Body of pancreas (tissue), 4 donors: ENCODE data around the gene NEURL1. TPM values are rescaled to one million over a fixed set of nuclear protein-coding genes. Genes with fewer than 3 reads are reported as not detected.

ENCODE experiments used
- ATAC-seq: fragments of 150-250 bp; one replicate; pipeline ENCODE4 v1.9.1; 2016
- DNase-seq, 4 donors: peaks; one replicate each; pipeline ENCODE4 v3.0.0-alpha.2; 2019
- H3K27ac ChIP-seq, 4 donors: fragments of 200-600 bp; sonication (generic); 1 replicate in 3 of 4; 2 replicates in 1 of 4; pipeline versions ENCODE4 v1.5.1 to v1.6.1; 2016 to 2019; ENCODE audit warnings: mild to moderate bottlenecking in 1 of 4, mixed read lengths in 1 of 4, moderate library complexity in 1 of 4
- H3K27me3 ChIP-seq, 2 donors: fragments of 200-600 bp; sonication (generic); one replicate each; pipeline ENCODE4 v1.6.0; 2016; ENCODE audit warnings: mild to moderate bottlenecking in 1 of 2
- H3K36me3 ChIP-seq, 2 donors: fragments of 200-600 bp; sonication (generic); replicated peaks in 1 of 2; 2 replicates each; pipeline ENCODE4 v1.5.1; 2016; ENCODE audit warnings: low read depth in 2 of 2; ENCODE audit not compliant: insufficient read depth in 1 of 2
- H3K4me1 ChIP-seq: fragments of 200-600 bp; sonication (generic); one replicate; pipeline ENCODE4 v1.6.0; 2016
- H3K4me3 ChIP-seq, 2 donors: fragments of 200-600 bp; sonication (generic); 1 replicate in 1 of 2; 2 replicates in 1 of 2; pipeline ENCODE4 v1.5.1; 2016 to 2019
- H3K9me3 ChIP-seq, 3 donors: fragments of 200-600 bp; sonication (generic); 1 replicate in 2 of 3; 2 replicates in 1 of 3; pipeline ENCODE4 v1.5.1; 2016
- CTCF ChIP-seq, 7 experiments: fragments of 450-650 bp in 4 of 7; fragments of 200-600 bp in 3 of 7; sonication (generic) in 3 of 7; IDR thresholded peaks; one replicate each; pipeline ENCODE4 v1.5.1; 2016 to 2019; ENCODE audit warnings: antibody characterized with exemption in 7 of 7
- POLR2A ChIP-seq, 3 donors: fragments of 450-650 bp; IDR thresholded peaks; one replicate each; pipeline ENCODE4 v1.6.1; 2016; ENCODE audit warnings: antibody characterized with exemption in 3 of 3, mild to moderate bottlenecking in 2 of 3
- WGBS, 2 donors: methylation state at CpG; one replicate each; pipeline ENCODE4 v1.1.5; 2017; 5-methylcytosine and 5-hydroxymethylcytosine counted together
- intact Hi-C: fragments of 100-400 bp; cut with DNase I; formaldehyde crosslinking; loops from one replicate; pipeline ENCODE4 v1.15.1; 2023
- total RNA-seq, 2 donors: library from RNA; depleted of rRNA; stranded (reverse); fragments of >200 nt; gene quantifications; one replicate each; pipeline ENCODE4 v1.1.0, GENCODE V29; 2016

The NEURL1 gene
- total RNA-seq, 2 donors from 2014 or later = 25.1 to 25.7 TPM

GRCh38 chr10:103568505-103568904, 75.0 kb downstream of the NEURL1 start:
- WGBS, 2 donors = 82 to 92% methylated on average over 5 of the region's 5 CpGs
- no peaks in the 10 kb centered on the region for H3K27me3 ChIP-seq
- peaks cover 26% of the 10 kb centered on the region for H3K4me1 ChIP-seq
- no peaks in the 10 kb centered on the region for H3K36me3 ChIP-seq
- intact Hi-C loops = no loop called here
- ATAC-seq = no peak
- no peak overlapping the region for H3K4me3 ChIP-seq
- no peaks in the 10 kb centered on the region for H3K9me3 ChIP-seq
- no peak for DNase-seq
- TF ChIP-seq POLR2A (IDR thresholded peaks at IDR 0.05) (no peak), CTCF (IDR thresholded peaks at IDR 0.05) (no peak)
- H3K27ac ChIP-seq = peak overlapping the region in 1 of 4 donors; percentile 30

GRCh38 chr10:103569896-103570295, 76.4 kb downstream of the NEURL1 start:
- Histone ChIP-seq H3K4me3 (no peak overlapping the region), H3K9me3 (no peaks in the 10 kb centered on the region), H3K27ac (no peak overlapping the region), H3K27me3 (no peaks in the 10 kb centered on the region), H3K4me1 (peaks cover 13% of the 10 kb centered on the region), H3K36me3 (no peaks in the 10 kb centered on the region)
- intact Hi-C loops = no loop called here
- ATAC-seq (no peak), DNase-seq (no peak)
- WGBS, 2 donors = 61% methylated on average over 5 of the region's 5 CpGs
- TF ChIP-seq POLR2A (IDR thresholded peaks at IDR 0.05) (no peak), CTCF (IDR thresholded peaks at IDR 0.05) (no peak)

- no peak for DNase-seq
These were observed 77.5 kb downstream of the NEURL1 start for GRCh38 chr10:103570844-103571655.

GRCh38 chr10:103571656-103571975, 78.1 kb downstream of the NEURL1 start:
- no peak overlapping the region for H3K27ac ChIP-seq
- H3K36me3 ChIP-seq = no peaks in the 10 kb centered on the region
- intact Hi-C loops = no loop called here
- no peak for DNase-seq
- H3K4me3 ChIP-seq = no peak overlapping the region
- ATAC-seq = no peak
- TF ChIP-seq POLR2A (IDR thresholded peaks at IDR 0.05) = no peak
- peaks cover 27% of the 10 kb centered on the region for H3K4me1 ChIP-seq
- H3K27me3 ChIP-seq = no peaks in the 10 kb centered on the region
- no peaks in the 10 kb centered on the region for H3K9me3 ChIP-seq
- WGBS, 2 donors = 95% methylated on average over 8 to 15 of the region's 18 CpGs

More at GRCh38 chr10:103570844-103571655, 77.5 kb downstream of the NEURL1 start:
- Histone ChIP-seq H3K4me1 (peaks cover 22% of the 10 kb centered on the region), H3K27ac (no peak overlapping the region), H3K36me3 (no peaks in the 10 kb centered on the region), H3K27me3 (no peaks in the 10 kb centered on the region), H3K4me3 (no peak overlapping the region), H3K9me3 (no peaks in the 10 kb centered on the region)
- WGBS, 2 donors = 90 to 92% methylated on average over 16 to 28 of the region's 28 CpGs
- intact Hi-C loops = no loop called here
- ATAC-seq = no peak
- no peak for TF ChIP-seq POLR2A (IDR thresholded peaks at IDR 0.05)
- TF ChIP-seq CTCF (IDR thresholded peaks at IDR 0.05) = no peak

- Histone ChIP-seq H3K36me3 (no peaks in the 10 kb centered on the region), H3K27me3 (no peaks in the 10 kb centered on the region), H3K27ac (no peak overlapping the region), H3K9me3 (no peaks in the 10 kb centered on the region), H3K4me3 (no peak overlapping the region), H3K4me1 (peaks cover 34% of the 10 kb centered on the region)
- TF ChIP-seq POLR2A (IDR thresholded peaks at IDR 0.05) (no peak), CTCF (IDR thresholded peaks at IDR 0.05) (no peak)
- DNase-seq (no peak), ATAC-seq (no peak)
- 81 to 92% methylated on average over 9 of the region's 10 CpGs for WGBS, 2 donors
- intact Hi-C loops = no loop called here
These were observed 79.1 kb downstream of the NEURL1 start for GRCh38 chr10:103572347-103573204.
